GM19099 (cell line): ENCODE measurements around the gene DRD2.

Experiments
- POLR2A ChIP-seq: IDR thresholded peaks from 3 replicates; pipeline ENCODE4 v1.6.1; 2011; ENCODE audit warnings: low read depth; ENCODE audit not compliant: insufficient read length; ENCODE audit errors: extremely low read depth

DRD2 gene

DNA sequence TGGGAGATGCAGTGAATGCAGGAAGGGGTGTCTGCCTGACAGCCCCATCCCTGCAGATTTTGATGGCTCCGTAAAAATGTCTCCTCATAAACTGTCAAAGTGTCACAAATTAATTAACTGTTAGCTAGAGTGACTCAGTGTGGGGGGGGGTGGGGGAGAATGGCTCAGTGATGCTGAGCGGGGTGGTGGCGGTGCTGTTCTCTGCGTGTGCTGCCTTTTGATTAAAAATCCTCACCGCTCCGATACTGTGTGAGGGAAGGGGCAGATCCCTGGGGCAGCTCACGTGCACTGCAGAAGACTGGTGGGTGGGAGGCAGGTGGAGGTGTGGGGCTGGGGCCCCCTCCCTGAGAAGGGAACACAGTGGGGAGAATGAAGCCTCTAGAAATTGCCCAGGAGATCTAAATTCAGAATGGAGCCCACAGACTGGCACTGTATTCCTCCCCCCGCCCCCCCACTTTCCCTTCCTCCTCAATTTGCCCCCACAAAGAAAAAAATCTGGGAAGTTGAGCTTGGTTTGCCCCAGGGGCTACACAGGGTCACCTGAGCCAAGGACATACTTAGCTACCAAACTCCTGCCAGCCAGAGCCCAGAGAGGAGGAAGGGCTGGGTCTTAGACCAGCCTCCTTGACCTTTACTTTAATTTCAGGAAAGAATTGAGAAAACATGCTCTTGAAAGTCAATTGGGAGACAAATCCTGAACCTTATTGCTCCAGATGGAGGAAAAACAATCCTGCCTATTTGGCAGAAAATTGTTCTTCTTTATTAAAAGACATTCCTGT, 39.8 kb downstream of the DRD2 start:
- TF ChIP-seq POLR2A, result no peak

DNA sequence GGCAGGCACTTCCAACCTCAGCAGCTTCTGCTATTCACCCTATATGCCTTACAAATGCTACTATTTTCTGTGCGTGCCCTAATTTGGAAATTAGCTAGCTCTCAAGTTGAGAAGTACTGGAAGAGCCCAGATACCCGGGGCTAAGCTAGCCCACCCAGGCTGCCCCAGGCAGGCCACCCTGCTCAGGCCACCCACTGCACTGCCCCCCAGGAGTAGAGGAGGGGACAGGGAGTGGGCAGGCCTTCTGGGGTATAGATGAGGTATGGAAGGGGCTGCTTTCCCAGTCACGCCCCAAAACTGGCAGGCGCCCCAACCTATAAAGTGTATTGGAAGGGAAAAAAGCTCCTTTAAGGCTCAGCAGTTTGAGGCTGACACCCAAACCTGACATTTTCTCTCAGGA, 43.5 kb downstream of the DRD2 start:
- no peak for TF ChIP-seq POLR2A

DNA sequence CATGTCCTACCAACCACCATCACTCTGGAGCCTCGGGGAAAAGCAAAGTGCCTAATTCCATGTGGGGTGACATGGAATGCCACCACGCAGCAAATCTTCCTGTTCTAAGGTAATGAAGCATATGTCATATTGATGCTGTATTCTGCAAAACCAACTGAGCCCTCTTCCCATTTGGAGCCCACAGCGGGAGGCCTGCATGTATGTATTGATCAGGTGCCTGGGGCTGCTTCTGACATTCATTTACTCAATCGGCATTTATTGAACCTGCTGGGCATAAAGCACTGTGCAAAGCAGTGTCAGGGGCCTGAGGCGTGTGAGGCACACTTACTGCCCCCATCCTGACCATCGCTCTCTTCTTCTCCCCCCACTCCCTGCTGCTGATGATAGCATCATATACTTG, 48.5 kb downstream of the DRD2 start:
- TF ChIP-seq POLR2A, result no peak

DNA sequence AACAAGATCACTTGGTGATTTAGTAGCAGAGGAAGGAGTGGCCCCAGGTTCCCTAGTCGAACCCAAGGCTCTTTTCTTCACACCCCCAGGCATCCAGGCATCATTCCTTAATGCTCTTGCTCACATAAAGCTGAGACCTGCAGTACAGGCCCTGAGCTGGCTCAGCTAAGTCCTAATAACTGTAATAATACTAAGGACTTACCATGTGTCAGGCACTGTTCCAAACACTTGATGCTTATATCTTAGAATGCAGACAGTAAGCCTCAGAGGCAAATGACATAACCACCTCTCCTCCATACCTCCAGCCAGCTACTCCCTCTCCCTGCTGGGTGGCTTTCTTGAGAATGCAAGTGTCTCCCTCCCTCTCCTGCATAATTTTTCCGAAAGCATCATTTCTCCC, 54.4 kb downstream of the DRD2 start:
- TF ChIP-seq POLR2A, result no peak

DNA sequence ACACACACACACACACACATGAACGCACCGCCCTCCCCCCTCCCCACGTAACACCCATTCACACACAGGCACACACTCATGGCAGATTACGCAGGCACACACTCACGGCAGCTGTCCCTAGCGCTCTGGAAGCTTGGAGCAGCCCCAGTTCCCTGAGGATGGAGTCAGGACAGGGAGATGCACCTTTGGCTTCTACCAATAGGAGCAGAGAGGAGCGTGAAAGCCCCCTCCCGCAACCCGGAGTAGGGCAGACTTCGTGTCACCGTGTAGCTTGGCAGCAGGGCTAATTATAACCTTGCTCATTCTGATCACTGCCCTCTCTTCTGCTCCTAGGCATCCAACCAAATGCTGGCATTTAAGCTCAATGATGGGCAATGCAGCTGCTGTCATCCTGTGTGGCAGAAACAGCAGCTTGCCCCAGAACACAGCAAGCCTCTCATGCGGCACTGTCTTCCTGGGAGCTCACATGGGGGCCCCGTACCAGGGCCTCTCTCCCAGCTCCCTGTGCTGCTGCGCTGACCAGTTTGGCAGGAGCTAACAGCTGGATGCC, 55.7 kb downstream of the DRD2 start:
- TF ChIP-seq POLR2A, result no peak

DNA sequence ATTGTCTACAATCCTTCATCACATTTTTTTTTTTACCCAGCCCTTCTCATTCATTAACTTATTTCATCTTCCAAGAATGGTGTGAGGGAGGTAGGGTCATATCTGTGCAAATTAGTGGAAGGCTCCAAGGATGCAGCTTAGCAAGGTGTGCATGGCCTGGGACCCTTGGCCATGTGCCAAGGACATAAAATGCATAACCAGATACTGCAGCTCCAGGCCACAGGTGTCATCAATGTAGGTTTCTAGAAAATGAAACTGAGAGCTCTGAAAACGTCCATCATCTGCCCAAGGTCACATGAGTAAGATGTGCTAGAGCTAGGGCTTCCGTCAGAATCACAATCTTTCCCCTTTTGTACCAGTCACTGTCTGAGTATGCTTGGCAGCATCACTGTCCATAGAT, 57.8 kb downstream of the DRD2 start:
- no peak for TF ChIP-seq POLR2A

DNA sequence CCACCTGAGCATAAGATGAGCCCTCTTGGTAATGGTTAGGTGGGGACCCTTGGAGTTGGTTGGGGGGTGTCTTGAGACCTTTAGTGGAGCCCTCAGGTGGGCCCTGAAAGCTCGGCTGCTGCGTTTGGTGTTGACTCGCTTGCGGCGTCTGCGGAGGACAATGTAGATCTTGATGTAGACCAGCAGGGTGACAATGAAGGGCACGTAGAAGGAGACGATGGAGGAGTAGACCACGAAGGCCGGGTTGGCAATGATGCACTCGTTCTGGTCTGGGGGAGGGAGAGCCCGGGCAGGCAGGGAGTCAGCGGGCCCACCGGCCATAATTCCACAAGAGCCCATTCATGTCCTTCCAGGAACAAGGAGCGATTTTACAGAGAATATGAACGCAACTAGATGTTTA, 59.9 kb downstream of the DRD2 start:
- TF ChIP-seq POLR2A, result no peak

DNA sequence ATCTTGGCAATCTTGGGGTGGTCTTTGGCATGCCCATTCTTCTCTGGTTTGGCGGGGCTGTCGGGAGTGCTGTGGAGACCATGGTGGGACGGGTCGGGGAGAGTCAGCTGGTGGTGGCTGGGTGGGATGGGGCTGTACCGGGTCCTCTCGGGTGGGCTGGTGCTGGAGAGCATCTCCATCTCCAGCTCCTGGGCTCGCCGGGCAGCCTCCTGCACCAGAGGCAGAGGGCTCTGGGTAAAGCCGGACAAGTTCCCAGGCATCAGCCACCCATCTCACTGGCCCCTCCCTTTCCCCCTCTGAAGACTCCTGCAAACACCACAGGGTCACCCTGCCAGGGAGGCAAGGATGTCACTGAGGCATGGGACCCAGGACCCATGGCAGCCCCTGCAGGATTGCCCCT, 62.5 kb downstream of the DRD2 start:
- TF ChIP-seq POLR2A, result no peak

DNA sequence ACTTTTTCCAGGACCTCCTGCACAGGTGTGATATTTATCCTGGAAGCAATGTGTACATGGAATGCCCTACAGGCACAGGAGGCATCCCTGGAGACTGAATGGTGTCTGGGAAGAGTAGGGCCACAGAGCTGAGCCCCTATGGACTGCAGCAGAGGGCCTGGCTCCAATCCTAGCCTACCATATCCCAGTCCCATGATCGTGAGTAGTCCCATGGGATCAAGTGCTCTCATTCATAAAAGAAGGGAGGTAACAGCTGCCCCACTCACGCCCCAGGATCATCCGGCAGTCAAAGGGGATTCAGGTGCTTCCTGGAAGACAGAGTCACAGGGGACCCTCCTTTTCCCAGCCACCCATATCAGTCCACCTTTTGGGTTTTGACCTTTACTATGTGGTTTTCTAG, 63.7 kb downstream of the DRD2 start:
- TF ChIP-seq POLR2A, result no peak

DNA sequence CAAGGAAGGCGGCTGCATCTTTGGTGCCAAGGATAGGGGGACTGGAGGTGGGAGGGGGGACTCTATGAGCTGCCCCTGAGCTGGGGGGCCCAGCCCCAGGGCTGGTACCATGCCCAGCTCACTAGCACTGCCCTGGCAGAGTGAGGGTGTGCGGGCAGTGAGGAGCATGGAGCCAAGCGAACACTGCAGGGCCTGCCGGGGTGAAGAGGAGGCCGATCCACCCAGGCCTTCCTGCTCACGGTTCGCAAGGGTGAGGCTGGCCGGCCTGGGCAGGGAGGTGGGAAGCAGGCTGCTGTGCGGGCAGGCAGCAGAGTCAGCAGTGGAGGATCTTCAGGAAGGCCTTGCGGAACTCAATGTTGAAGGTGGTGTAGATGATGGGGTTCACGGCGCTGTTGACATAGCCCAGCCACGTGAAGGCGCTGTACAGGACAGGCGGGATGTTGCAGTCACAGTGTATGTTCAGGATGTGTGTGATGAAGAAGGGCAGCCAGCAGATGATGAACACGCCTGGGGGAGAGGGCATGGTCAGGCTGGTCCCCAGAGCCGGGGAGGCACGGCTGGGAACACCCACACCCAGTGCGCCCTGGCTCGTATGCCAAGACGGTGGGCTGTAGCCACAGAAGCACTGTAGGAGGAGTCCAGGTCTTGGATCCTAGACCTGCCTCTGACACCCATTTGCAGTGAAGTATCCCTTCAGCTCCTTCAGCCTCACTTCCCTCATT, 64.6 kb downstream of the DRD2 start:
- TF ChIP-seq POLR2A, result no peak

DNA sequence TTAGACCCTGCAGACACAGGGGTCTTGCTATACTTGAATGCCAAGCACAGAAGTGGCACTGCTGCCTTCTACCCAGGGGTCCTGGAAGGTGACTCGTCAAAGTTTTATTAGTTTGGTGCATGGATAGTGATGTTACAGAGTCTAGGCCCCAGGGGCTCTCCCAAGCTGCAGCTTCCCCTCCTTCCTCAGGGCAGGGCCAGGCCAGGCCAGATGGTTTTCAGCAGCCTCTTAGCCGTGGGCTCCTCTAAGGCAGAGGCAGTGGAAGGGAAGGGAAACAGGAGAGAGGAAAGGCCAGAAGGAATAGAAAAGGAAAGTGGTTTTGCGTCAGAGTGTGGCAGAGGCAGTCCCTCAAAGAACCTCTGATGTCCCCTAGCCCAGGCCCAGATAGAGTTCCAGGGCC, 65.7 kb downstream of the DRD2 start:
- no peak for TF ChIP-seq POLR2A

DNA sequence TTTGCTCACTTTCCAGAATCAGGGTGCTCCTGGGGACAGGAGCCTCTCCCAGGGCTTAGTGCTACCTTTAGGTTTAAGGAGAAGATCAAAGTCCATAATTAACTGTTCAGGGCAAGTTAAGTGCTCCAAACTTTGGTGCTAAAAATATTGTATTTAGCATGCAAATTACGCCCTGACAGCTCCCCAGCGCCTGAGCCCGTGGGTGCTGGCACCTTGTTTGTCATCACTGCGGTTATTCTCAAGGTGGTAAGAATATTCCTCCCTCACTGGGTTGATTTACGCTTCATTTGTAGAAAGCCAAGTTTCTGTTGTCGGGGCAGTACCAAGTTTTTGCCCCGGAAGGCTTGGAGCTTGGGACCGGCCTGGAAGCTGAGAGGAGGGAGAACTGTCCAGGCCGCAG, 66.3 kb downstream of the DRD2 start:
- no peak for TF ChIP-seq POLR2A

DNA sequence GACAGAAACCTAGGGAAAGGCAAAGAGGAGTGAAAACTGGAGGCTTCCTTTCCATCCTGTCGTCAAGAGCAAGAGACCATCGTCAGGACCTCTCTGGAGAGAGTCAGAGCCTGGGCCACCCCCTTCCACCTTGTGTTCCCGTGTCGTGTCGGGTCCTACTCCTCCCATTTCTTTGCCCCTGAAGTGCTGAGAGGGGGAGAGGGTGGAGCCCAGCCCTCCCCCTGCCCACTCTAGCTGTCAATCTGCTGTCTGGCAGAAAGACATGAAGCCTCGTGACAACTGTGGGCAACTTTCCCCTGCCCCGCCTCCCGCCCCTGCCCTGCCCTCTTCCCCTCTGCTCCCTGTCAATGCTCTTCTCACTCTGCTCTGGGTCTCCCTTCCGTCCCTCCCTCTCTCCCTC, 67.0 kb downstream of the DRD2 start:
- TF ChIP-seq POLR2A, result no peak

DNA sequence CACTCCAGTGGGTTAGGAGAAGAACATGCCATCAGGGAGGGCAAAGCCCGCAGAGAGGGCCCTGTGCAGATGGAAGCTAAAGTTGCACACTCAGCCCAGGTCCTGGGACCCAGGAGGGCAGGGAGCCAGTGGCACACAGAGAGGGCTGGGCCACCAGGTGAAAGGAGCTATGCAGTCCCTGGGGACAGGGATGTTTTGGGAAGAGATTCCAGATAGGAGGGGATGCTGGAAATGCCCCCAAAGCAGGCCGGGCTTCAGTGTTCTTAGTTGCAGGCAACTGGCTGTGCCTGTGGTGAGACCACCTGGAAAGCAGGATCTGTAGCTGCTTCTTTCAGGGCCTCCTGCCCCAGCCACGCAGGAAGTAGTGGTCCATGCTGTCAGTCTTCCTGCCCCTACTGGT, 68.0 kb downstream of the DRD2 start:
- TF ChIP-seq POLR2A, result no peak

DNA sequence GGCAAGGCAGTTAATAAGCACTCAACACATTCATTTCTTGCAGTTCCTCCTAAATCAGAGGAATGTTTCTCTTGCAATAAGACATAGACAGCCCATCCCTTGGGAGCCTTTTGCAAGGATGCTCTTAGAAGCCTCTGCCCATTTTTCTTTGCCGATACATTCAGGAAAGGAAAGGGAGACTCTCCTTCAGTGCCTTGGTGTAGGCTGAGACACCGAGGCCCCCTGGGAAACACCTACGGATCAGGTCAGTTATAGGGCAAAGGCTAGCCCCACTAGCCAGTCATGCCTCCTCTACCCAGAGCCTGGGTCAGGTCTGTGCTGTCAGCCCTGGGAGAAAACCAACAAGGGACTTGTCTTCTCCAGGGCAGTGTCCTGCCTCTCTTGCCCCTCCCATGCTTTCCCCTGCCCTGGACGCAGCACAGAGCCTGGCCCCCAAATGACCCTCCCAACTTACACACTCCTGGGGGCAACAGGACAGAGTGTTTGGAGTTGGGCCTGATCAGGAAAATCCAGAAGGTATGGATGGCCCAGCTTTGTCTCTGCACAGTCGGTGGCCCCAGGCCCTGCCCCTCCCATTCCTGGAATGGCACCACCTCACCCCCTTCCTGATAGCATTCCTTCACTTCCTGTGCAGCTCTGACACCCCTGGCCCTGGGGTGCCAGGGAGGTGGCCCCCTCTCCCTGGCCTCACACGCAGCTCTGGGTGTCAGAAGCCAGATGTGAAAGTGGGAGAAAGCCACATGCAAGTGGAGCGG, 69.3 kb downstream of the DRD2 start:
- no peak for TF ChIP-seq POLR2A
